Neural cell (in vitro differentiated cells): ENCODE measurements around the gene PFDN2. TPM values are rescaled to one million over a fixed set of nuclear protein-coding genes. Genes with fewer than 3 reads are reported as not detected.

Experiments
- H2AFZ ChIP-seq: fragments of 200-600, 300-800 bp; sonication (generic), shearing (Covaris generic); 2 replicates; pipeline ENCODE4 v1.6.0; 2014; ENCODE audit warnings: low read depth, mild to moderate bottlenecking, antibody characterized with exemption, low read length, moderate library complexity
- H3F3A ChIP-seq: fragments of 200-600 bp; shearing (Covaris generic); 2 replicates; pipeline ENCODE4 v1.6.1; 2016; ENCODE audit warnings: mild to moderate bottlenecking, moderate library complexity, mixed read lengths, antibody characterized with exemption, low read length; ENCODE audit not compliant: insufficient read depth, poor library complexity, severe bottlenecking
- H3K27ac ChIP-seq: fragments of 200-600, 300-800 bp; sonication (generic), shearing (Covaris generic); 2 replicates; pipeline ENCODE4 v1.5.1; 2014; ENCODE audit warnings: mild to moderate bottlenecking, low read length, moderate library complexity
- H3K27me3 ChIP-seq: fragments of 300-800, 200-600 bp; sonication (generic), shearing (Covaris generic); 2 replicates; pipeline ENCODE4 v1.6.0; 2014; ENCODE audit warnings: mild to moderate bottlenecking, low read depth, low read length, moderate library complexity; ENCODE audit not compliant: insufficient read depth
- H3K36me3 ChIP-seq: fragments of 300-800, 200-600 bp; sonication (generic), shearing (Covaris generic); 2 replicates; pipeline ENCODE4 v1.5.1; 2014; ENCODE audit warnings: mild to moderate bottlenecking, antibody characterized with exemption, low read length, moderate library complexity; ENCODE audit not compliant: insufficient read depth
- H3K4me2 ChIP-seq: fragments of 300-800, 200-600 bp; sonication (generic), shearing (Covaris generic); 2 replicates; pipeline ENCODE4 v1.6.0; 2014; ENCODE audit warnings: mild to moderate bottlenecking, low read length
- H3K4me3 ChIP-seq: fragments of 300-800, 200-600 bp; sonication (generic), shearing (Covaris generic); 2 replicates; pipeline ENCODE4 v1.5.1; 2014; ENCODE audit warnings: mild to moderate bottlenecking, low read length, moderate library complexity
- H3K79me2 ChIP-seq: fragments of 200-600 bp; shearing (Covaris generic); replicated peaks from 2 replicates; pipeline ENCODE4 v1.6.0; 2014; ENCODE audit warnings: mild to moderate bottlenecking, low read length, moderate library complexity; ENCODE audit not compliant: insufficient read depth
- H3K9ac ChIP-seq: fragments of 300-800, 200-600 bp; sonication (generic), shearing (Covaris generic); 2 replicates; pipeline ENCODE4 v1.6.1; 2016; ENCODE audit warnings: mild to moderate bottlenecking, low read length, mixed read lengths
- H3K9me2 ChIP-seq: fragments of 200-600 bp; shearing (Covaris generic); 2 replicates; pipeline ENCODE4 v1.6.1; 2016; ENCODE audit warnings: mild to moderate bottlenecking, low read length, mixed read lengths; ENCODE audit not compliant: insufficient read depth
- H3K9me3 ChIP-seq: fragments of 200-600, 300-800 bp; sonication (generic), shearing (Covaris generic); 2 replicates; pipeline ENCODE4 v1.6.1; 2016; ENCODE audit warnings: mild to moderate bottlenecking, mixed run types, low read length, moderate library complexity, mixed read lengths
- H4K20me1 ChIP-seq: fragments of 200-600 bp; shearing (Covaris generic); 2 replicates; pipeline ENCODE4 v1.6.1; 2016; ENCODE audit warnings: mild to moderate bottlenecking, mixed run types; ENCODE audit not compliant: insufficient read depth
- CTCF ChIP-seq: fragments of 450-650 bp; IDR thresholded peaks from 2 replicates; pipeline ENCODE4 v1.5.1; 2014; ENCODE audit warnings: antibody characterized with exemption, mild to moderate bottlenecking, moderate library complexity; ENCODE audit not compliant: poor library complexity, severe bottlenecking
- EP300 ChIP-seq: fragments of 450-650 bp; conservative IDR thresholded peaks from 2 replicates; pipeline ENCODE4 v1.6.1; 2014; ENCODE audit warnings: antibody characterized with exemption, mild to moderate bottlenecking, moderate library complexity; ENCODE audit not compliant: poor library complexity, severe bottlenecking
- EZH2 ChIP-seq: fragments of 200-600, 300-800 bp; shearing (Covaris generic), sonication (generic); IDR thresholded peaks from 2 replicates; pipeline ENCODE4 v1.6.1; 2014; ENCODE audit warnings: antibody characterized with exemption, low read length, borderline replicate concordance, mild to moderate bottlenecking; ENCODE audit not compliant: insufficient read depth, poor library complexity, severe bottlenecking
- MXI1 ChIP-seq: fragments of 450-650 bp; conservative IDR thresholded peaks from 2 replicates; pipeline ENCODE4 v1.6.1; 2014; ENCODE audit warnings: antibody characterized with exemption, mild to moderate bottlenecking; ENCODE audit not compliant: poor library complexity, severe bottlenecking
- POLR2AphosphoS5 ChIP-seq: IDR thresholded peaks from 2 replicates; pipeline ENCODE4 v1.6.1; 2012
- RAD21 ChIP-seq: fragments of 450-650 bp; conservative IDR thresholded peaks from 2 replicates; pipeline ENCODE4 v1.6.1; 2014; ENCODE audit warnings: antibody characterized with exemption, mild to moderate bottlenecking, moderate library complexity
- SMC3 ChIP-seq: fragments of 450-650 bp; conservative IDR thresholded peaks from 2 replicates; pipeline ENCODE4 v1.6.1; 2014; ENCODE audit warnings: antibody characterized with exemption, mild to moderate bottlenecking, moderate library complexity; ENCODE audit not compliant: poor library complexity
- TAF1 ChIP-seq: IDR thresholded peaks from 2 replicates; pipeline ENCODE4 v1.6.1; 2012; ENCODE audit warnings: low read depth
- polyA plus RNA-seq: library from polyadenylated mRNA; depleted of rRNA; stranded (reverse); fragments of >200 nt; gene quantifications from 2 replicates; pipeline ENCODE4 v1.2.3, GENCODE V29; 2014
- TF ChIP-seq, protein P1 (sequence below): IDR thresholded peaks from 2 replicates; pipeline ENCODE4 v1.6.1; 2012; ENCODE audit warnings: borderline replicate concordance

Gene PFDN2
- polyA plus RNA-seq, 1 donor from 2014 or later: 193 TPM

GRCh38 chr1:161085165-161085564, 32.7 kb downstream of the PFDN2 start:
- no peaks in the 10 kb centered on the region for H3K9me2 ChIP-seq
- H3K4me2 ChIP-seq: no peak overlapping the region
- H3K9me3 ChIP-seq: no peaks in the 10 kb centered on the region
- no peak overlapping the region for H2AFZ ChIP-seq
- TF ChIP-seq TAF1 (no peak), POLR2AphosphoS5 (no peak), RAD21 (no peak), EP300 (no peak), SMC3 (no peak), EZH2 (no peak), CTCF (no peak), MXI1 (no peak)
- TF ChIP-seq, protein P1, sequence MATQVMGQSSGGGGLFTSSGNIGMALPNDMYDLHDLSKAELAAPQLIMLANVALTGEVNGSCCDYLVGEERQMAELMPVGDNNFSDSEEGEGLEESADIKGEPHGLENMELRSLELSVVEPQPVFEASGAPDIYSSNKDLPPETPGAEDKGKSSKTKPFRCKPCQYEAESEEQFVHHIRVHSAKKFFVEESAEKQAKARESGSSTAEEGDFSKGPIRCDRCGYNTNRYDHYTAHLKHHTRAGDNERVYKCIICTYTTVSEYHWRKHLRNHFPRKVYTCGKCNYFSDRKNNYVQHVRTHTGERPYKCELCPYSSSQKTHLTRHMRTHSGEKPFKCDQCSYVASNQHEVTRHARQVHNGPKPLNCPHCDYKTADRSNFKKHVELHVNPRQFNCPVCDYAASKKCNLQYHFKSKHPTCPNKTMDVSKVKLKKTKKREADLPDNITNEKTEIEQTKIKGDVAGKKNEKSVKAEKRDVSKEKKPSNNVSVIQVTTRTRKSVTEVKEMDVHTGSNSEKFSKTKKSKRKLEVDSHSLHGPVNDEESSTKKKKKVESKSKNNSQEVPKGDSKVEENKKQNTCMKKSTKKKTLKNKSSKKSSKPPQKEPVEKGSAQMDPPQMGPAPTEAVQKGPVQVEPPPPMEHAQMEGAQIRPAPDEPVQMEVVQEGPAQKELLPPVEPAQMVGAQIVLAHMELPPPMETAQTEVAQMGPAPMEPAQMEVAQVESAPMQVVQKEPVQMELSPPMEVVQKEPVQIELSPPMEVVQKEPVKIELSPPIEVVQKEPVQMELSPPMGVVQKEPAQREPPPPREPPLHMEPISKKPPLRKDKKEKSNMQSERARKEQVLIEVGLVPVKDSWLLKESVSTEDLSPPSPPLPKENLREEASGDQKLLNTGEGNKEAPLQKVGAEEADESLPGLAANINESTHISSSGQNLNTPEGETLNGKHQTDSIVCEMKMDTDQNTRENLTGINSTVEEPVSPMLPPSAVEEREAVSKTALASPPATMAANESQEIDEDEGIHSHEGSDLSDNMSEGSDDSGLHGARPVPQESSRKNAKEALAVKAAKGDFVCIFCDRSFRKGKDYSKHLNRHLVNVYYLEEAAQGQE: no peak
- H3K27ac ChIP-seq: no peak overlapping the region
- H3K4me3 ChIP-seq: no peak overlapping the region
- H3K79me2 ChIP-seq: no peaks in the 10 kb centered on the region
- H3F3A ChIP-seq: no peaks in the 10 kb centered on the region
- no peaks in the 10 kb centered on the region for H3K36me3 ChIP-seq
- no peaks in the 10 kb centered on the region for H3K27me3 ChIP-seq
- H3K9ac ChIP-seq: no peak overlapping the region
- no peaks in the 10 kb centered on the region for H4K20me1 ChIP-seq

GRCh38 chr1:161084597-161084988, 33.2 kb downstream of the PFDN2 start:
- Histone ChIP-seq H3K27me3 (no peaks in the 10 kb centered on the region), H3F3A (no peaks in the 10 kb centered on the region), H4K20me1 (no peaks in the 10 kb centered on the region), H3K9me3 (no peaks in the 10 kb centered on the region), H3K4me3 (no peak overlapping the region), H2AFZ (no peak overlapping the region), H3K9me2 (no peaks in the 10 kb centered on the region), H3K79me2 (no peaks in the 10 kb centered on the region), H3K4me2 (no peak overlapping the region), H3K9ac (no peak overlapping the region), H3K27ac (no peak overlapping the region), H3K36me3 (no peaks in the 10 kb centered on the region)
- no peak for TF ChIP-seq RAD21
- TF ChIP-seq MXI1: no peak
- TF ChIP-seq EZH2: no peak
- no peak for TF ChIP-seq EP300
- TF ChIP-seq, protein P1: no peak
- TF ChIP-seq TAF1: no peak
- no peak for TF ChIP-seq POLR2AphosphoS5
